SU-DHL-6 (cell line): ENCODE data around the gene EFCAB14.

Experiments used
- H2AFZ ChIP-seq: fragments of 200-600 bp; sonication (generic); 2 replicates; pipeline ENCODE4 v1.6.1; 2014; ENCODE audit warnings: low read depth, mild to moderate bottlenecking, moderate library complexity, mixed read lengths, antibody characterized with exemption, low read length; ENCODE audit not compliant: severe bottlenecking
- H3F3A ChIP-seq: fragments of 200-600 bp; shearing (Covaris generic); 2 replicates; pipeline ENCODE4 v1.6.0; 2016; ENCODE audit warnings: antibody characterized with exemption, mild to moderate bottlenecking; ENCODE audit not compliant: insufficient read depth
- H3K27ac ChIP-seq: fragments of 200-600 bp; sonication (generic); 2 replicates; pipeline ENCODE4 v1.5.1; 2016; ENCODE audit warnings: low read depth, mild to moderate bottlenecking, low read length, moderate library complexity, mixed read lengths
- H3K27me3 ChIP-seq: fragments of 200-600 bp; sonication (generic), shearing (Covaris generic); 2 replicates; pipeline ENCODE4 v1.6.0; 2014; ENCODE audit warnings: mild to moderate bottlenecking, low read length
- H3K36me3 ChIP-seq: fragments of 200-600 bp; sonication (generic); 2 replicates; pipeline ENCODE4 v1.6.1; 2014; ENCODE audit warnings: mild to moderate bottlenecking, low read length, mixed read lengths
- H3K4me2 ChIP-seq: fragments of 300-600, 200-600 bp; shearing (Covaris generic), sonication (generic); 2 replicates; pipeline ENCODE4 v1.6.0; 2014; ENCODE audit warnings: low read length, low read depth, mild to moderate bottlenecking; ENCODE audit not compliant: poor library complexity, severe bottlenecking
- H3K4me3 ChIP-seq: fragments of 200-600 bp; sonication (generic); 2 replicates; pipeline ENCODE4 v1.5.1; 2014; ENCODE audit warnings: antibody characterized with exemption, low read length, mild to moderate bottlenecking, mixed read lengths; ENCODE audit not compliant: insufficient read depth, poor library complexity, severe bottlenecking
- H3K79me2 ChIP-seq: fragments of 200-600 bp; sonication (generic); 2 replicates; pipeline ENCODE4 v1.6.1; 2014; ENCODE audit warnings: mild to moderate bottlenecking, low read length, moderate library complexity; ENCODE audit not compliant: insufficient read depth
- H3K9ac ChIP-seq: fragments of 200-600 bp; sonication (generic); 2 replicates; pipeline ENCODE4 v1.7.0; 2014; ENCODE audit warnings: mild to moderate bottlenecking, low read length
- H3K9me2 ChIP-seq: fragments of 200-600 bp; sonication (generic); replicated peaks from 2 replicates; pipeline ENCODE4 v1.6.1; 2014; ENCODE audit warnings: low read length; ENCODE audit not compliant: insufficient read depth
- H3K9me3 ChIP-seq: fragments of 200-600 bp; sonication (generic); 2 replicates; pipeline ENCODE4 v1.6.1; 2014; ENCODE audit warnings: low read length, mixed read lengths; ENCODE audit not compliant: insufficient read depth
- H4K20me1 ChIP-seq: fragments of 200-600 bp; sonication (generic); 2 replicates; pipeline ENCODE4 v1.6.1; 2014; ENCODE audit warnings: low read depth, mild to moderate bottlenecking, antibody characterized with exemption, low read length, moderate library complexity, mixed read lengths
- EZH2phosphoT487 ChIP-seq: fragments of 200-600 bp; sonication (generic), shearing (Covaris generic); conservative IDR thresholded peaks from 2 replicates; pipeline ENCODE4 v1.6.1; 2018; ENCODE audit warnings: mild to moderate bottlenecking, antibody characterized with exemption, low read length, moderate library complexity, mixed read lengths
- TF ChIP-seq, protein P1 (sequence below): fragments of 200-600 bp; sonication (generic); IDR thresholded peaks from one replicate; pipeline ENCODE4 v1.5.1; 2017; ENCODE audit warnings: antibody characterized with exemption, mild to moderate bottlenecking, low read length, moderate library complexity; ENCODE audit not compliant: insufficient read depth, poor library complexity, severe bottlenecking

EFCAB14 gene

DNA sequence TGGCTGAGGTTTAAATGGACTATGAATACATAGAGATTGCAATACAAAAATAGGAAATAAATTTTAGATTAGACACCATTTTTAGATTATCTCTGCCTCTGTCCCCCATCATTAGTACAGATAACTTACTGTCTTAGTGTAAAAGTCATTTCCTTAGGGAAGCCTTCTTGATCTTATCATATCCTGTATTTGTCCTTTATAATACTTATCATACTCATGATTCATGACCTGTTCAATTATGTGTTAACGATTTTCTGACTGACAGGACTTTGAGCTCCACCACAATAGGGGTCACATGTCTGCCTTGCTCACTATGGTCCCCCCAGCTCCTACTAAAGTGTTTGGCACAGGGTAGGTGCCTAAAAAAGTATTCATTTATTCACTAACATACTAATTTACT is 32.7 kb downstream of the EFCAB14 start:
- Histone ChIP-seq H3K27me3 (no peaks in the 10 kb centered on the region), H3K4me3 (no peak overlapping the region), H3K9ac (no peak overlapping the region), H3K27ac (no peak overlapping the region), H4K20me1 (no peaks in the 10 kb centered on the region), H3K9me2 (no peaks in the 10 kb centered on the region), H3K4me2 (no peak overlapping the region), H3K9me3 (no peaks in the 10 kb centered on the region), H2AFZ (no peak overlapping the region), H3K36me3 (peaks cover 32% of the 10 kb centered on the region), H3F3A (no peaks in the 10 kb centered on the region), H3K79me2 (no peaks in the 10 kb centered on the region)
- no peak for TF ChIP-seq EZH2phosphoT487
- TF ChIP-seq, protein P1, sequence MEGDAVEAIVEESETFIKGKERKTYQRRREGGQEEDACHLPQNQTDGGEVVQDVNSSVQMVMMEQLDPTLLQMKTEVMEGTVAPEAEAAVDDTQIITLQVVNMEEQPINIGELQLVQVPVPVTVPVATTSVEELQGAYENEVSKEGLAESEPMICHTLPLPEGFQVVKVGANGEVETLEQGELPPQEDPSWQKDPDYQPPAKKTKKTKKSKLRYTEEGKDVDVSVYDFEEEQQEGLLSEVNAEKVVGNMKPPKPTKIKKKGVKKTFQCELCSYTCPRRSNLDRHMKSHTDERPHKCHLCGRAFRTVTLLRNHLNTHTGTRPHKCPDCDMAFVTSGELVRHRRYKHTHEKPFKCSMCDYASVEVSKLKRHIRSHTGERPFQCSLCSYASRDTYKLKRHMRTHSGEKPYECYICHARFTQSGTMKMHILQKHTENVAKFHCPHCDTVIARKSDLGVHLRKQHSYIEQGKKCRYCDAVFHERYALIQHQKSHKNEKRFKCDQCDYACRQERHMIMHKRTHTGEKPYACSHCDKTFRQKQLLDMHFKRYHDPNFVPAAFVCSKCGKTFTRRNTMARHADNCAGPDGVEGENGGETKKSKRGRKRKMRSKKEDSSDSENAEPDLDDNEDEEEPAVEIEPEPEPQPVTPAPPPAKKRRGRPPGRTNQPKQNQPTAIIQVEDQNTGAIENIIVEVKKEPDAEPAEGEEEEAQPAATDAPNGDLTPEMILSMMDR: no peak

- Histone ChIP-seq H3K4me3 (no peak overlapping the region), H3K79me2 (no peaks in the 10 kb centered on the region), H3K9me3 (no peaks in the 10 kb centered on the region), H2AFZ (no peak overlapping the region), H3K36me3 (peaks cover 40% of the 10 kb centered on the region), H3K9me2 (no peaks in the 10 kb centered on the region), H3F3A (no peaks in the 10 kb centered on the region), H3K27me3 (no peaks in the 10 kb centered on the region), H3K9ac (no peak overlapping the region), H3K4me2 (no peak overlapping the region), H4K20me1 (no peaks in the 10 kb centered on the region), H3K27ac (no peak overlapping the region)
- TF ChIP-seq, protein P1: no peak
- no peak for TF ChIP-seq EZH2phosphoT487
Observed at GRCh38 chr1:46684670-46685069, 34.2 kb downstream of the EFCAB14 start.

GRCh38 chr1:46682064-46682463 is 36.9 kb downstream of the EFCAB14 start:
- Histone ChIP-seq H3K9me2 (no peaks in the 10 kb centered on the region), H3K9me3 (no peaks in the 10 kb centered on the region), H3K27me3 (no peaks in the 10 kb centered on the region), H4K20me1 (no peaks in the 10 kb centered on the region), H3K27ac (no peak overlapping the region), H3K9ac (no peak overlapping the region), H3K79me2 (no peaks in the 10 kb centered on the region), H2AFZ (no peak overlapping the region), H3K4me3 (no peak overlapping the region), H3K4me2 (no peak overlapping the region), H3K36me3 (peaks cover 41% of the 10 kb centered on the region), H3F3A (no peaks in the 10 kb centered on the region)
- TF ChIP-seq, protein P1: no peak
- no peak for TF ChIP-seq EZH2phosphoT487
